ENCODE data around the gene DOK5.

Gene DOK5

DNA sequence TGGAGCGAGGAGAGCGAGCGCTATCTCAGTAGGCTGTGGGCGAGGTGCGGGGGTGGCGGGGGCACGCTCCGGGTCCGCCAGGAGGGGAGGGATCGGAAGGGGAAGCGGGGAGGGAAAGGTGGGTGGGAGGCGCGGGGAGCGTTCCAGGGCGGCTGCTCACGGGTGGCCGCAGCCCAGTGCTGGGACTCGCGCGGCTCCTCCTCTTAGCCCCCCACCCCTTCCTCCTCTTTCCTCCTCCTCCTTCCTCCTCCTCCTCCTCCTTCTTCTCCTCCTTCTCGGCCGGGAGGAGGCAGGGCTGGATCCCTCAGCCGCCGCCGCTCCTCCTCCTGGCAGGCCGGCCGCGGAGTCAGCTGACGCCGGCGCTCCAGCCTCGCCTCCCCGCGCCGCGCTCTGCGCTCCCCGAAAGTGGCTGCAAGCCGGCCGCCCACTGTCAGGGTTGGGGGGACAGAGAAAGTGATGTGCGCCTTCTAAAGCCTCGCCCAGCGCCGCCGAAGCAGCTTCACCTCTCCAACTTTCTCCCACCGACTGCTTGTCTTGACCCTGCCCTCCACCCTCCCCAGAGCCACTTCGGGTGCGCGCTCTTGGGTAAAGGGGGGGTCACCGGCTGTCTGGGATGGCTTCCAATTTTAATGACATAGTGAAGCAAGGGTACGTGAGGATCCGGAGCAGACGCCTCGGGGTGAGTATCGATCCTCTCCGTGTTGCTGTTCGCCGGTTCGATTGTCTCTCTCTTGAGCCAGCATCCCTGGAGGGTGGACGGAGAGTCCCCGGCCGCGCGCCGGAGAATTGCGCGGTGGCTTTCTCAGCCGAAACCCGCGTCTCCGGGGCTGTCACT is at the start of gene DOK5:
Gene DOK5, plus strand, starts transcription at position 260 of the 835 bp plus-strand sequence. Its CDS starts 354 bp downstream, at position 614.
- no peak within 1 kb of the TSS for H3K4me2 ChIP-seq (ENCODE audit: insufficient read depth, low read length)
- no peaks in the 10 kb centered on the region for H3K4me1 ChIP-seq (ENCODE audit: insufficient read depth, low read length)
- H3K9me3 ChIP-seq (ENCODE audit: insufficient read depth, low read length, severe bottlenecking) = no peaks in the 10 kb centered on the region
- H3K27ac ChIP-seq (ENCODE audit: low read length) = no peak within 1 kb of the TSS
- TF ChIP-seq, protein P1, sequence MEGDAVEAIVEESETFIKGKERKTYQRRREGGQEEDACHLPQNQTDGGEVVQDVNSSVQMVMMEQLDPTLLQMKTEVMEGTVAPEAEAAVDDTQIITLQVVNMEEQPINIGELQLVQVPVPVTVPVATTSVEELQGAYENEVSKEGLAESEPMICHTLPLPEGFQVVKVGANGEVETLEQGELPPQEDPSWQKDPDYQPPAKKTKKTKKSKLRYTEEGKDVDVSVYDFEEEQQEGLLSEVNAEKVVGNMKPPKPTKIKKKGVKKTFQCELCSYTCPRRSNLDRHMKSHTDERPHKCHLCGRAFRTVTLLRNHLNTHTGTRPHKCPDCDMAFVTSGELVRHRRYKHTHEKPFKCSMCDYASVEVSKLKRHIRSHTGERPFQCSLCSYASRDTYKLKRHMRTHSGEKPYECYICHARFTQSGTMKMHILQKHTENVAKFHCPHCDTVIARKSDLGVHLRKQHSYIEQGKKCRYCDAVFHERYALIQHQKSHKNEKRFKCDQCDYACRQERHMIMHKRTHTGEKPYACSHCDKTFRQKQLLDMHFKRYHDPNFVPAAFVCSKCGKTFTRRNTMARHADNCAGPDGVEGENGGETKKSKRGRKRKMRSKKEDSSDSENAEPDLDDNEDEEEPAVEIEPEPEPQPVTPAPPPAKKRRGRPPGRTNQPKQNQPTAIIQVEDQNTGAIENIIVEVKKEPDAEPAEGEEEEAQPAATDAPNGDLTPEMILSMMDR (IDR thresholded peaks at IDR 0.05; ENCODE audit: borderline replicate concordance, extremely low read depth, low read length, poor library complexity, severe bottlenecking) = no peak
- no peak for TF ChIP-seq EZH2 (IDR thresholded peaks at IDR 0.05; ENCODE audit: borderline replicate concordance, low read depth, low read length, severe bottlenecking)
- no peaks in the 10 kb centered on the region for H3K79me2 ChIP-seq (ENCODE audit: insufficient read depth, low read length)
- no peak within 1 kb of the TSS for H3K9ac ChIP-seq (ENCODE audit: low read depth, low read length)
- no peak within 1 kb of the TSS for H2AFZ ChIP-seq (ENCODE audit: low read depth, low read length)
- H3K36me3 ChIP-seq (ENCODE audit: insufficient read depth, low read length) = no peaks in the 10 kb centered on the region
- H3K4me3 ChIP-seq (ENCODE audit: low read depth in 1 of 2, low read length in 2 of 2) = no peak within 1 kb of the TSS
- H3K27me3 ChIP-seq (ENCODE audit: insufficient read depth, low read length, poor library complexity) = peaks cover 7% of the 10 kb centered on the region
- no peaks in the 10 kb centered on the region for H4K20me1 ChIP-seq (ENCODE audit: insufficient read depth, low read length)
- ATAC-seq (ENCODE audit: insufficient read depth, low read depth) = no peak
- DNase-seq = no peak

DNA sequence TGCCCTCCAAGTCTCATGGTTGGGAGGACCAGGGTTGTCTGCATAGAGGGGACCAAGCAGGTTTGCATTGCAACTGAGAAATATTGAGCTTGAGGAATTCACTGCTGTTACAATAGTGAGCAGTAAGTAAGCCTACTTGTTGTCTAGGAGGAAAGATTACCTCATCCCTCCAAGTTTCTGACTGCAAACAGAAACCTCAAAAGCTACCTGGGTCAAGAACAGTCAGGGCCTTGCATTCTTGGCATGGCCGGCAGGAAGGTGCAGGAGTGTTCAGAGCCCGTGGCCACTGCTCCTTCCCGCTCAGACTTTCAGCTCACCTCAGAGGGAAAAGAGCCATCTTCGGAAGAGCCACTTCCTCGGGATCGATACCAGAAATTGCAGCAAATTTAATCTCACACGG is 46.0 kb upstream of the DOK5 start:
- DNase-seq = no peak
- no peaks in the 10 kb centered on the region for H3K36me3 ChIP-seq (ENCODE audit: insufficient read depth, low read length)
- no peaks in the 10 kb centered on the region for H4K20me1 ChIP-seq (ENCODE audit: insufficient read depth, low read length)
- no peaks in the 10 kb centered on the region for H3K79me2 ChIP-seq (ENCODE audit: insufficient read depth, low read length)
- ATAC-seq (ENCODE audit: insufficient read depth, low read depth) = no peak
- no peak overlapping the region for H2AFZ ChIP-seq (ENCODE audit: low read depth, low read length)
- peaks cover 7% of the 10 kb centered on the region for H3K27me3 ChIP-seq (ENCODE audit: insufficient read depth, low read length, poor library complexity)
- no peak overlapping the region for H3K9ac ChIP-seq (ENCODE audit: low read depth, low read length)
- TF ChIP-seq, protein P1 (IDR thresholded peaks at IDR 0.05; ENCODE audit: borderline replicate concordance, extremely low read depth, low read length, poor library complexity, severe bottlenecking) = no peak
- no peak for TF ChIP-seq EZH2 (IDR thresholded peaks at IDR 0.05; ENCODE audit: borderline replicate concordance, low read depth, low read length, severe bottlenecking)
- no peaks in the 10 kb centered on the region for H3K4me1 ChIP-seq (ENCODE audit: insufficient read depth, low read length)
- no peak overlapping the region for H3K27ac ChIP-seq (ENCODE audit: low read length)
- H3K4me2 ChIP-seq (ENCODE audit: insufficient read depth, low read length) = no peak overlapping the region
- peaks cover 3% of the 10 kb centered on the region for H3K9me3 ChIP-seq (ENCODE audit: insufficient read depth, low read length, severe bottlenecking)
- no peak overlapping the region for H3K4me3 ChIP-seq (ENCODE audit: low read depth in 1 of 2, low read length in 2 of 2)

DNA sequence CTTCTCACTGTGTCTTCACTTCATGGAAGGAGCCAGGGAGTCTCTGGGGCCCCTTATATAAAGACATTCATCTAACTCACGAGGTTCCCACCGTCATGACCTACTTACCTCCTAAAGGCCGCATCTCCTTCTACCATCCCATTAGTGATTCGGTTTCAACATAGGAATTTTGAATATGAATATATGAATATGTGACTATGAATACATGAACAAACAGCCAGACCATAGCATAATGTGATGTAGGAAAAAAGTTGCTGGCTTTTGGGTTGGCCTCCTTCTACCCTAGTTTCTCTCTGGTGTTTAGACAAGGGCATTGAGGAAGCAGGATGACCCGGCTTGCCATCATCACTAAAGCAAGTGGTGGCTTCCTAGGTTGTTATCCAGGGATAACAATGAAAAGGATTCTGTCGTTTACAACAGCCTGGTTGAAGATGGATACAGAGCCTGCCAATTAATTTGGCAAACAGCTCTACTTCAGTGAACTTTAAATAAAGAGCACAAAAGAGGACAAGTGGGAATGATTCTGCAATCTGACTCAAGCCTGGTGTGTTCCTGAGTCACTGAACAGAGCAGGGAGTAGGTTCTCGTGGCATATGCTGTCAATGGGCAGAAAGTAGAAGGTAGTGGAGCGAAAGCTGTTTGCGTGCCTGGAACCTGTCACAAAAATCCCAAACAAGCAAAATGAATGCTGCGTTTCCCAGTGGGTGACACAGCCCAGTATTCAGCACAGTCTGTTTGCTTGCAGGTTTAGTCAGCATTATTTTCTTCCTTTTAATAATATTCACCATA is 44.0 kb upstream of the DOK5 start:
- H3K36me3 ChIP-seq (ENCODE audit: insufficient read depth, low read length) = no peaks in the 10 kb centered on the region
- TF ChIP-seq EZH2 (IDR thresholded peaks at IDR 0.05; ENCODE audit: borderline replicate concordance, low read depth, low read length, severe bottlenecking) = no peak
- TF ChIP-seq, protein P1 (IDR thresholded peaks at IDR 0.05; ENCODE audit: borderline replicate concordance, extremely low read depth, low read length, poor library complexity, severe bottlenecking) = no peak
- no peak overlapping the region for H3K4me3 ChIP-seq (ENCODE audit: low read depth in 1 of 2, low read length in 2 of 2)
- H3K4me2 ChIP-seq (ENCODE audit: insufficient read depth, low read length) = no peak overlapping the region
- no peaks in the 10 kb centered on the region for H3K79me2 ChIP-seq (ENCODE audit: insufficient read depth, low read length)
- no peaks in the 10 kb centered on the region for H3K9me3 ChIP-seq (ENCODE audit: insufficient read depth, low read length, severe bottlenecking)
- no peak for ATAC-seq (ENCODE audit: insufficient read depth, low read depth)
- no peak overlapping the region for H3K9ac ChIP-seq (ENCODE audit: low read depth, low read length)
- H3K27me3 ChIP-seq (ENCODE audit: insufficient read depth, low read length, poor library complexity) = peaks cover 11% of the 10 kb centered on the region
- no peak overlapping the region for H2AFZ ChIP-seq (ENCODE audit: low read depth, low read length)
- no peaks in the 10 kb centered on the region for H3K4me1 ChIP-seq (ENCODE audit: insufficient read depth, low read length)
- H4K20me1 ChIP-seq (ENCODE audit: insufficient read depth, low read length) = no peaks in the 10 kb centered on the region
- no peak overlapping the region for H3K27ac ChIP-seq (ENCODE audit: low read length)
- no peak for DNase-seq
